ENCODE results near the gene SLC10A7.

DNA sequence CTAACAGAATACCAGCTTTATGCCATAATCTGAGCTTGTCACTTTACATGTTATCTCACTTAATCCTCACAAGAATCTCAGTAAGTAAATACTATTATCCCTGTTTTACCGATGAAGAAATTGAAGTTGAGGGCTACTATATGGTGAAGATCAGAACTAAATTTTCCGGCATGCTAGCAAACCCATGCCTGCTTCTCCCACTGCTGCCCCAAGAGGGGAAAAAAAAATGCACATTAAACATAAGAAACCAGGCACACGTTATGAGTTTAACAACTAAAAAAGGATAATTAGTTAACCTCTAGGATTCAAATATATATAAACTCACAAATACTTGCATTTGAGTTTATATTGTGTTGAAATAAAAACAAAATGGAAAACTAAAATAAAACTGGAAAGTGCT, 10.8 kb downstream of the SLC10A7 start:
- TF ChIP-seq, protein P1, sequence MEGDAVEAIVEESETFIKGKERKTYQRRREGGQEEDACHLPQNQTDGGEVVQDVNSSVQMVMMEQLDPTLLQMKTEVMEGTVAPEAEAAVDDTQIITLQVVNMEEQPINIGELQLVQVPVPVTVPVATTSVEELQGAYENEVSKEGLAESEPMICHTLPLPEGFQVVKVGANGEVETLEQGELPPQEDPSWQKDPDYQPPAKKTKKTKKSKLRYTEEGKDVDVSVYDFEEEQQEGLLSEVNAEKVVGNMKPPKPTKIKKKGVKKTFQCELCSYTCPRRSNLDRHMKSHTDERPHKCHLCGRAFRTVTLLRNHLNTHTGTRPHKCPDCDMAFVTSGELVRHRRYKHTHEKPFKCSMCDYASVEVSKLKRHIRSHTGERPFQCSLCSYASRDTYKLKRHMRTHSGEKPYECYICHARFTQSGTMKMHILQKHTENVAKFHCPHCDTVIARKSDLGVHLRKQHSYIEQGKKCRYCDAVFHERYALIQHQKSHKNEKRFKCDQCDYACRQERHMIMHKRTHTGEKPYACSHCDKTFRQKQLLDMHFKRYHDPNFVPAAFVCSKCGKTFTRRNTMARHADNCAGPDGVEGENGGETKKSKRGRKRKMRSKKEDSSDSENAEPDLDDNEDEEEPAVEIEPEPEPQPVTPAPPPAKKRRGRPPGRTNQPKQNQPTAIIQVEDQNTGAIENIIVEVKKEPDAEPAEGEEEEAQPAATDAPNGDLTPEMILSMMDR (IDR thresholded peaks at IDR 0.05): no peak
- no peak for TF ChIP-seq EP300 (IDR thresholded peaks at IDR 0.05)

Measured in ovary (tissue), 3 donors.